HepG2 (cell line): Measurements from ENCODE around the gene JMJD6. TPM values are rescaled to one million over a fixed set of nuclear protein-coding genes. Genes with fewer than 3 reads are reported as not detected.

Source experiments
- CHCHD3 ChIP-seq: sonication (generic); formaldehyde crosslinking; IDR thresholded peaks from 2 replicates; pipeline ENCODE4 v1.8.0; 2022; ENCODE audit warnings: mild to moderate bottlenecking, missing genetic modification reagents, moderate library complexity
- ERF ChIP-seq: IDR thresholded peaks from 2 replicates; pipeline ENCODE4 v1.6.1; 2018; ENCODE audit warnings: missing biosample characterization, missing genetic modification reagents
- NFIC ChIP-seq: IDR thresholded peaks from 2 replicates; pipeline ENCODE4 v1.6.1; 2012; ENCODE audit warnings: mild to moderate bottlenecking, low read length, inconsistent platforms
- NR2F2 ChIP-seq: IDR thresholded peaks from 2 replicates; pipeline ENCODE4 v1.6.1; 2012; ENCODE audit warnings: low read depth, inconsistent platforms, borderline replicate concordance
- PRMT3 ChIP-seq: sonication (generic); formaldehyde crosslinking; IDR thresholded peaks from 2 replicates; pipeline ENCODE4 v1.8.1; 2022; ENCODE audit warnings: low read depth, mild to moderate bottlenecking, moderate library complexity, missing genetic modification reagents, borderline replicate concordance
- RARA ChIP-seq: IDR thresholded peaks from 2 replicates; pipeline ENCODE4 v1.6.1; 2016; ENCODE audit warnings: missing genetic modification reagents, missing compliant biosample characterization
- XBP1 ChIP-seq: sonication (generic); formaldehyde crosslinking; IDR thresholded peaks from 2 replicates; pipeline ENCODE4 v1.5.0; 2020; ENCODE audit warnings: missing genetic modification reagents
- ZNF296 ChIP-seq: sonication (generic); formaldehyde crosslinking; conservative IDR thresholded peaks from 2 replicates; pipeline ENCODE4 v1.5.0; 2020; ENCODE audit warnings: mild to moderate bottlenecking, missing genetic modification reagents
- ZNF34 ChIP-seq: sonication (generic); formaldehyde crosslinking; IDR thresholded peaks from 2 replicates; pipeline ENCODE4 v1.4.0; 2020; ENCODE audit warnings: mild to moderate bottlenecking, missing genetic modification reagents, borderline replicate concordance
- ZNF614 ChIP-seq: IDR thresholded peaks from 2 replicates; pipeline ENCODE4 v1.6.1; 2018; ENCODE audit warnings: missing biosample characterization, missing genetic modification reagents, inconsistent platforms, borderline replicate concordance
- polyA plus RNA-seq, 8 experiments: library from polyadenylated mRNA; depleted of rRNA in 3 of 8; stranded (reverse) in 7 of 8; unstranded in 1 of 8; fragments of >200 nt; fragmentation: Illumina TruSeq in 4 of 8; extraction: Trizol in 4 of 8; gene quantifications; 2 replicates each; pipeline versions ENCODE4 v1.2.1 to v1.2.3, GENCODE V29; 2011 to 2016; ENCODE audit warnings: low read depth in 4 of 8, missing spikeins in 1 of 8, mixed read lengths in 1 of 8; ENCODE audit not compliant: insufficient read depth in 1 of 8
- total RNA-seq, 5 experiments: library from RNA; depleted of rRNA; stranded (reverse); fragments of >200 nt; fragmentation: Illumina TruSeq; extraction: Trizol; gene quantifications; 2 replicates each; pipeline ENCODE4 v1.2.3, GENCODE V29; 2016; ENCODE audit warnings: low read depth in 1 of 5
- TF ChIP-seq, protein P1 (sequence below): IDR thresholded peaks from 2 replicates; pipeline ENCODE4 v1.6.1; 2016
- TF ChIP-seq, protein P2 (sequence below): sonication (generic); formaldehyde crosslinking; IDR thresholded peaks from 2 replicates; pipeline ENCODE4 v1.5.1; 2020; ENCODE audit warnings: mild to moderate bottlenecking, missing genetic modification reagents, moderate library complexity
- TF ChIP-seq, protein P3 (sequence below), 2 experiments: IDR thresholded peaks; 2 replicates each; pipeline ENCODE4 v1.6.1; 2011 to 2012; ENCODE audit warnings: low read length in 2 of 2, borderline replicate concordance in 1 of 2, low read depth in 1 of 2, mild to moderate bottlenecking in 1 of 2, moderate library complexity in 1 of 2
- TF ChIP-seq, protein P4 (sequence below): fragments of 450-650 bp; IDR thresholded peaks from 2 replicates; pipeline ENCODE4 v1.6.1; 2016

The JMJD6 gene
- total and polyA plus RNA-seq, 2 of the 13 experiments (the other 11 are each of a cell fraction or from before 2014, with no cell fraction given): 33.6 to 41.0 TPM

DNA sequence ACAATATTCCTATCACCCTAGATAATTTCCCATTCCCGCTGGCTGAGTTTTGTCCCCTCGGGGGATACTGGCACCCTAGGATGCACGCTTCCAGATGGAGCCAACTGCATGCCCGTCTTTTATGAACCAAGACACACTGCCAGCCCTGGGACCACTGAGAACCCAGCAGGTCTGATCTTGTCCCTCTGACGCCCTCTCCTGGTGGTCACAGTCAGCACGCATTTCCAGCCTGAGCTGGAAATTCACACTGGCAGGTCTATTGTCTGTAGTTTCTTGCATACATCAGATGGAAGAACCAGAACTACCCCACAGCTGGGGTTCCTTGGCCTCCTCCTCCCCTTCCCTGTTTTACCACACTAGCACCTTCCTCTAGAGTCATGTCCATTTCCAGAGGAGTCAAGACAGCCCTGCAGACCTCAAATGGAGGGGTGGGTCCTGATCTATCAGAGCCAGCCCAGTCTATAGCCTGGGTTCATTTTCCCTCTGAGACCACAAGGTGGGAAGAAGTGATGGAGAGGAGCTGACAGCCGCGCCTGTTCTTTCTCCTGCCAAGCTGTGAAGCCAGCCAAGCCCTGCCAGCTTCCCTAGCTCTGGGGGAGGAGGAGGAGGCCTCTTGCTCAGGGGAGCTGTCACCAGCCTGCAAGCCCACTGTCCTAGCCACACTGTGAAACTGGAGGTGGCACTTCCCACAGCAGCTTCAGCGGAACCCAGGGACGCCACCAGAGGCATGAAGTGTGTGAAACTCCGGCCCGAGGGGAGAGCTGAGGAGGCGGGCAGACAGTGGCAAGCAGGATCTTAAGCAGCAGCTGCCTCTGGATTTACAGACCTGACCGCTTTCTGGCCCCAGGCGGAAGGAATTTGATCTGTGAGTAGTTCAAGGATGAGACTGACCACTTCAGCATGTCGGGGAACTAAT, 44.9 kb downstream of the JMJD6 start (continued):
- TF ChIP-seq, protein P1, sequence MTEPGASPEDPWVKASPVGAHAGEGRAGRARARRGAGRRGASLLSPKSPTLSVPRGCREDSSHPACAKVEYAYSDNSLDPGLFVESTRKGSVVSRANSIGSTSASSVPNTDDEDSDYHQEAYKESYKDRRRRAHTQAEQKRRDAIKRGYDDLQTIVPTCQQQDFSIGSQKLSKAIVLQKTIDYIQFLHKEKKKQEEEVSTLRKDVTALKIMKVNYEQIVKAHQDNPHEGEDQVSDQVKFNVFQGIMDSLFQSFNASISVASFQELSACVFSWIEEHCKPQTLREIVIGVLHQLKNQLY (CRISPR knock-in tag): no peak
- TF ChIP-seq NFIC: no peak
- TF ChIP-seq RARA (CRISPR knock-in tag): no peak
- no peak for TF ChIP-seq CHCHD3 (CRISPR knock-in tag)
- TF ChIP-seq ZNF296 (CRISPR knock-in tag): no peak
- TF ChIP-seq XBP1: no peak
- TF ChIP-seq NR2F2: no peak
- TF ChIP-seq, protein P2, sequence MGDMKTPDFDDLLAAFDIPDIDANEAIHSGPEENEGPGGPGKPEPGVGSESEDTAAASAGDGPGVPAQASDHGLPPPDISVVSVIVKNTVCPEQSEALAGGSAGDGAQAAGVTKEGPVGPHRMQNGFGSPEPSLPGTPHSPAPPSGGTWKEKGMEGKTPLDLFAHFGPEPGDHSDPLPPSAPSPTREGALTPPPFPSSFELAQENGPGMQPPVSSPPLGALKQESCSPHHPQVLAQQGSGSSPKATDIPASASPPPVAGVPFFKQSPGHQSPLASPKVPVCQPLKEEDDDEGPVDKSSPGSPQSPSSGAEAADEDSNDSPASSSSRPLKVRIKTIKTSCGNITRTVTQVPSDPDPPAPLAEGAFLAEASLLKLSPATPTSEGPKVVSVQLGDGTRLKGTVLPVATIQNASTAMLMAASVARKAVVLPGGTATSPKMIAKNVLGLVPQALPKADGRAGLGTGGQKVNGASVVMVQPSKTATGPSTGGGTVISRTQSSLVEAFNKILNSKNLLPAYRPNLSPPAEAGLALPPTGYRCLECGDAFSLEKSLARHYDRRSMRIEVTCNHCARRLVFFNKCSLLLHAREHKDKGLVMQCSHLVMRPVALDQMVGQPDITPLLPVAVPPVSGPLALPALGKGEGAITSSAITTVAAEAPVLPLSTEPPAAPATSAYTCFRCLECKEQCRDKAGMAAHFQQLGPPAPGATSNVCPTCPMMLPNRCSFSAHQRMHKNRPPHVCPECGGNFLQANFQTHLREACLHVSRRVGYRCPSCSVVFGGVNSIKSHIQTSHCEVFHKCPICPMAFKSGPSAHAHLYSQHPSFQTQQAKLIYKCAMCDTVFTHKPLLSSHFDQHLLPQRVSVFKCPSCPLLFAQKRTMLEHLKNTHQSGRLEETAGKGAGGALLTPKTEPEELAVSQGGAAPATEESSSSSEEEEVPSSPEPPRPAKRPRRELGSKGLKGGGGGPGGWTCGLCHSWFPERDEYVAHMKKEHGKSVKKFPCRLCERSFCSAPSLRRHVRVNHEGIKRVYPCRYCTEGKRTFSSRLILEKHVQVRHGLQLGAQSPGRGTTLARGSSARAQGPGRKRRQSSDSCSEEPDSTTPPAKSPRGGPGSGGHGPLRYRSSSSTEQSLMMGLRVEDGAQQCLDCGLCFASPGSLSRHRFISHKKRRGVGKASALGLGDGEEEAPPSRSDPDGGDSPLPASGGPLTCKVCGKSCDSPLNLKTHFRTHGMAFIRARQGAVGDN (CRISPR knock-in tag): peak; percentile 43; the same call in 1 of the 2 replicates
- TF ChIP-seq, protein P3, sequence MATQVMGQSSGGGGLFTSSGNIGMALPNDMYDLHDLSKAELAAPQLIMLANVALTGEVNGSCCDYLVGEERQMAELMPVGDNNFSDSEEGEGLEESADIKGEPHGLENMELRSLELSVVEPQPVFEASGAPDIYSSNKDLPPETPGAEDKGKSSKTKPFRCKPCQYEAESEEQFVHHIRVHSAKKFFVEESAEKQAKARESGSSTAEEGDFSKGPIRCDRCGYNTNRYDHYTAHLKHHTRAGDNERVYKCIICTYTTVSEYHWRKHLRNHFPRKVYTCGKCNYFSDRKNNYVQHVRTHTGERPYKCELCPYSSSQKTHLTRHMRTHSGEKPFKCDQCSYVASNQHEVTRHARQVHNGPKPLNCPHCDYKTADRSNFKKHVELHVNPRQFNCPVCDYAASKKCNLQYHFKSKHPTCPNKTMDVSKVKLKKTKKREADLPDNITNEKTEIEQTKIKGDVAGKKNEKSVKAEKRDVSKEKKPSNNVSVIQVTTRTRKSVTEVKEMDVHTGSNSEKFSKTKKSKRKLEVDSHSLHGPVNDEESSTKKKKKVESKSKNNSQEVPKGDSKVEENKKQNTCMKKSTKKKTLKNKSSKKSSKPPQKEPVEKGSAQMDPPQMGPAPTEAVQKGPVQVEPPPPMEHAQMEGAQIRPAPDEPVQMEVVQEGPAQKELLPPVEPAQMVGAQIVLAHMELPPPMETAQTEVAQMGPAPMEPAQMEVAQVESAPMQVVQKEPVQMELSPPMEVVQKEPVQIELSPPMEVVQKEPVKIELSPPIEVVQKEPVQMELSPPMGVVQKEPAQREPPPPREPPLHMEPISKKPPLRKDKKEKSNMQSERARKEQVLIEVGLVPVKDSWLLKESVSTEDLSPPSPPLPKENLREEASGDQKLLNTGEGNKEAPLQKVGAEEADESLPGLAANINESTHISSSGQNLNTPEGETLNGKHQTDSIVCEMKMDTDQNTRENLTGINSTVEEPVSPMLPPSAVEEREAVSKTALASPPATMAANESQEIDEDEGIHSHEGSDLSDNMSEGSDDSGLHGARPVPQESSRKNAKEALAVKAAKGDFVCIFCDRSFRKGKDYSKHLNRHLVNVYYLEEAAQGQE (IDR thresholded peaks at IDR 0.05; ENCODE audit: borderline replicate concordance in 1 of 2, low read depth in 1 of 2, low read length in 2 of 2): no peak
- no peak for TF ChIP-seq PRMT3
- TF ChIP-seq ZNF34 (CRISPR knock-in tag): no peak
- TF ChIP-seq ZNF614: no peak
- TF ChIP-seq, protein P4, sequence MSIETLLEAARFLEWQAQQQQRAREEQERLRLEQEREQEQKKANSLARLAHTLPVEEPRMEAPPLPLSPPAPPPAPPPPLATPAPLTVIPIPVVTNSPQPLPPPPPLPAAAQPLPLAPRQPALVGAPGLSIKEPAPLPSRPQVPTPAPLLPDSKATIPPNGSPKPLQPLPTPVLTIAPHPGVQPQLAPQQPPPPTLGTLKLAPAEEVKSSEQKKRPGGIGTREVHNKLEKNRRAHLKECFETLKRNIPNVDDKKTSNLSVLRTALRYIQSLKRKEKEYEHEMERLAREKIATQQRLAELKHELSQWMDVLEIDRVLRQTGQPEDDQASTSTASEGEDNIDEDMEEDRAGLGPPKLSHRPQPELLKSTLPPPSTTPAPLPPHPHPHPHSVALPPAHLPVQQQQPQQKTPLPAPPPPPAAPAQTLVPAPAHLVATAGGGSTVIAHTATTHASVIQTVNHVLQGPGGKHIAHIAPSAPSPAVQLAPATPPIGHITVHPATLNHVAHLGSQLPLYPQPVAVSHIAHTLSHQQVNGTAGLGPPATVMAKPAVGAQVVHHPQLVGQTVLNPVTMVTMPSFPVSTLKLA: no peak
- no peak for TF ChIP-seq ERF
